GM18870 (cell line): ENCODE data around the gene CRELD1.
"Not testable (repeated sequence)": the region's sequence is repeated elsewhere in the genome, so short reads cannot be mapped to it uniquely, and the experiment has no call there.

Experiments used
- ATAC-seq: cut with Tn5 transposase; IDR thresholded peaks from one replicate; pipeline ENCODE4 v1.9.1; 2021; ENCODE audit warnings: moderate library complexity; ENCODE audit not compliant: unreplicated experiment

The CRELD1 gene

DNA sequence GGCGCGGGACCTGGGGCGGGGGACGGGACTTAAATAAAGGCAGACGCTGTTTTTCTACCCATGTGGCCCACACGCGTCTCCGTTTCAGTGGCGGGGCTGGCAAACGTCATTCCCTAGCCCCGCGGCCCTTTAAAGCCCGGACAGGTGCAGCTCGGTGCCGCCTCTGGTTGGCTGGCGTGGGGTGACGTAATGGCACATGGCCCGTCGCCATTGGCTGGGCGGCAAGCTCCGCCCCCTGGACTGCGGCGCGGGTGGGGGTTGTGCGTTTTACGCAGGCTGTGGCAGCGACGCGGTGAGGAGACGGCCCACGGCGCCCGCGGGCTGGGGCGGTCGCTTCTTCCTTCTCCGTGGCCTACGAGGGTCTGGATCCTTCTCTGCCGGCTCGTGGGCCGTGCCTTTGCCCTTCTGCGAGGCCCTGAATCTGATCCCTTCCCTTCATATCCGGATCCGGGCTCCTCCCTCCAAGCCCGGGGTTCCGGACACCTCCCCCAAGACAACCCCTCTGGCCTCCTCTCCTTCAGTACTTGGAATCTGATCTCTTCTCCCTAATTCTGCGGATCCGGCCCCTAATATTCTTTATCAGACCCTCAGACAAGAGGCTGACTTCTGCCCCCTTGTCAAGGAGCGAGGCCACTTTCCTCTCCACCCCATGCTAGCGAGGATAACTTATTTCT lies at the start of gene CRELD1:
Gene CRELD1, plus strand, starts transcription at position 274 of the 674 bp plus-strand sequence. CDS start 605 bp downstream, outside the sequence.
- ATAC-seq = peak; percentile 82

DNA sequence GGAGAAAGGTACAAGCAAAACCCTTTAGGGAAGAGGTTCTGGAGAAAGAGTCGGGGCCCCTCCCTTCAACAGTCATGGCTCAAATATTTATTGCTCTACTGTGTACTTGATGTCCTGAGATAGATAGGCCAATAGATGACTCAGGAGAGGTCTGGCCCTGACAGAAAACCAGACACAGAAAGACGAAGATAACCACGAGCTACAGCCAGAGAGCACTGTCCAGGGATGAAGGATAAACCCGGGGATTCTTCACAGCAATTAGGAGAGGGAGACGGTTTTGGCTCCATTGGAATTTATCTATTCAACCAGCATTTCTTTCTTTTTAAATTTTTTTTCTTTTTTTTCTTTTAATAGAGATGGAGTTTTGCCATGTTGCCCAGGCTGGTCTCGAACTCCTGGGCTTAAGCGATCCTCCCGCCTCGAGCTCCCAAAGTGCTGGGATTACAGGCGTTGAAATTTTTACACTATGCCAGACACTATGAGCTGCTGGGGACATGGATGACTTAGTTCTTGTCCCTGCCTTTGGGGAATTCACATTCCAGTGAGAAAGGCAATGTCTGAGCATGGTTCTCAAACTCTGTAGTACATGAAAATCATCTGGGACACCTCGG lies 49.0 kb upstream of the CRELD1 start:
- no peak for ATAC-seq

DNA sequence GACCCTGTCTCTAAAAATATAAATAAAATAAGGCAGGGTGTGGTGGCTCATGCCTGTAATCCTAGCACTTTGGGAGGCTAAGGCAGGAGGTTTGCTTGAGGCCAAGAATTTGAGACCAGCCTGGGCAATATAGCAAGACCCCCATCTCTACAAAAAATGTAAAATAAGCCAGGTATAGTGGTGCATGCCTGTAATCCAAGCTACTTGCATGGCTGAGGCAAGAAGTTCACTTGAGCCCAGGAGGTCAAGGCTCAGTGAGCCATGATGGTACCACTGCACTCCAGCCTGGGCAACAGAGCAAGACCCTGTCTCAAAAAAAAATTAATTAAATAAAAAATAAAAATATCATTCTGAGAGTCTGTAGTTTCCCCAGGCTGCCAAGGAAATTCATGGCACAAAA lies 47.3 kb upstream of the CRELD1 start:
- ATAC-seq = no peak

DNA sequence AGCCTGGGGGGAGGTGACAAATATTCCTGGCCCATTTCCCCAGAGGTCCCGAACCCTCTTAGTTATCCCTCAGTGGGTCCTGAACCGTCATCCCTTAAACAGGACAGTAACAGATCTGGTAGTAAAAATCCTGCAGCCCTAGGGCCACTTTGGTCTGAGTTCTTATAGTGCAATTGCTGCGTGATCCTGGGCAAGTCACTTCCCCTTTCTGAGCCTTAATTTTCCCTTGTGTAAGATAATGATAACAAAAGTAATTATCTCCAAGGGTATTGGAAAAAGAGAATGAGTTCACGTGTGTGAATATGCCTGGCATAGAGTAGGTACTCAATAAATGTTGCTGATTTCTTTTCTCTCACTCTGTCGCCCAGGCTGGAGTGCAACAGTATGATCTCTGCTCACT lies 46.2 kb upstream of the CRELD1 start:
- ATAC-seq = no peak

- no peak for ATAC-seq
Observed at GRCh38 chr3:9888540-9888939, 45.1 kb upstream of the CRELD1 start.

- no peak for ATAC-seq
Observed at GRCh38 chr3:9889405-9889804, 44.2 kb upstream of the CRELD1 start.

DNA sequence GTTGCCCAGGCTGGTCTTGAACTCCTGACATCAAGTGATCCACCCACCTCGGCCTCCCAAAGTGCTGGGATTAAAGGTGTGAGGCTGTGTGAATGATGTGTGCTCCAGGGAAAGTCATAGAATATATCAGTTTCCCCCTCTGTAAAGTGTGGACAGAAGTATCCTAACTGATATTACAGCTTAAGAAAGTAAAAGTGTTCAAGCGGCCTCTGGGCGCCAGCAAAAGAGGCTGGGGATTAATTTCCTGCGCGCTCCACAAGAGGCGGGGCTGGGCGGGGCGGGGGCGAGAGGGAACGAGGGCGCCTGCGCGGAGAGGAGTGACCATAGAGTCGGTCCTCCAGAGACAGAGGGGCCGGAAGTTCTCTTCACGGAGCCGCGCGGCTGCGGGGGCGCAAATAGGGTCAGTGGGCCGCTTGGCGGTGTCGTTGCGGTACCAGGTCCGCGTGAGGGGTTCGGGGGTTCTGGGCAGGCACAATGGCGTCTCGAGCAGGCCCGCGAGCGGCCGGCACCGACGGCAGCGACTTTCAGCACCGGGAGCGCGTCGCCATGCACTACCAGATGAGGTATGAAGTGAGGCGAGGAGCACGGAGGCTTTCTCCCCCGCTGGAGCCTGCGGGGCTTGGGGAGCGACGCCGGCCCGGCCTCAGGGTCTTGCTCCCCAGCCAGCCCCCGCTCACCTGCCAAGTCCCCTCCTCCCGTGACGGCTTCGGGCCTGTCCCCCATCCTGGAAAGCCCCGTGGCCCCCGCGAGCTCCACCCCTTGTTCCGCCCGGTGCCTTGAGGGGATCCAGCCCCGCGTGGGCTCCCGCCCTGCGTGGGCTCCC lies 43.2 kb upstream of the CRELD1 start, which contains the start of gene JAGN1:
Gene JAGN1, plus strand, starts transcription at position 362 of the 823 bp plus-strand sequence. Its CDS starts 113 bp downstream, at position 475.
- peak; percentile 52 for ATAC-seq

DNA sequence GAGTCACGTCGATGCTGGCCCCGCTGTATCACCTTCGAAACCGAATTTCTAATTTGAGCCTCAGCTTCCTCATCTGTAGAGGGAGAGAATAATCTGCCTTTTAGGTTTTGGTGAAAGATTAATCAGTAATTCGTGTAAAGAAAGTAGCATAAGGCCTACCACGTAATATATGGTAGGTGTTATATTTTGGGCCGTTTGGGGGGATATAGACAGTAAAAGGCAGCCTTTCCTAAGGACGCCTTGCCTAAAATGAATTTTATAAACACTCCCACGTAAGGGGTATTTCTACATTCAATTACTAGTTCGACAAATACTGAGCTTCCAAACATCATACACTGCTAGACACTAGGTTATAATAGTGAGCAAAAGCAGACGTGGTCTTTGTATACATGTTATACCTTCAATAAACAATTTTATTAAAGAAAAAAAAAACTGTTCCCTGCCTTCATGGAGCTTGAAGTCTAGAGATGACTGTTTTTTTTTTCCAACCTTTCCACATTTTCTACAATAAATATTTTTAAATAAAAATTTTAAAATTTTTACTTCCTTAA lies 42.5 kb upstream of the CRELD1 start:
- ATAC-seq = no peak

DNA sequence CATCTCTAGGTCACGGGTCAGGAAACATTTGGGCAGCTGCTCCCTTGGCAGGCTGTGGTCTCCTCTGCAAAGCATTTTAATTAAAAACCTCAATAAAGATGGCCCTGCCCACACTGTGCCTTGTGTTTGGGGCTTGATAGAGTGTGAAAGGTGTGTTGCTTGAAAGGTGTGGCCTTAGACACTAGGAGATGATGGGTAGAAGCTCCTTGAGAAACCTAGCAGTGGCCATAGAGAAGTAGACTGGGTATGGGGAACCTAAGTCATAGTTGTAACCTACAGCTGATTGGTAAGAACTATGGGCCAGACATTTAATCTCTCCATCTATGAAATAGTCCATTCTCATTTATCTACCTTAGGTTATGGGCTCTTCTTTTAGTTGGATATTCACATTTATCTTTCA lies 39.9 kb upstream of the CRELD1 start:
- ATAC-seq = no peak

GRCh38 chr3:9895715-9896114 lies 37.9 kb upstream of the CRELD1 start:
- not testable (repeated sequence) for ATAC-seq

DNA sequence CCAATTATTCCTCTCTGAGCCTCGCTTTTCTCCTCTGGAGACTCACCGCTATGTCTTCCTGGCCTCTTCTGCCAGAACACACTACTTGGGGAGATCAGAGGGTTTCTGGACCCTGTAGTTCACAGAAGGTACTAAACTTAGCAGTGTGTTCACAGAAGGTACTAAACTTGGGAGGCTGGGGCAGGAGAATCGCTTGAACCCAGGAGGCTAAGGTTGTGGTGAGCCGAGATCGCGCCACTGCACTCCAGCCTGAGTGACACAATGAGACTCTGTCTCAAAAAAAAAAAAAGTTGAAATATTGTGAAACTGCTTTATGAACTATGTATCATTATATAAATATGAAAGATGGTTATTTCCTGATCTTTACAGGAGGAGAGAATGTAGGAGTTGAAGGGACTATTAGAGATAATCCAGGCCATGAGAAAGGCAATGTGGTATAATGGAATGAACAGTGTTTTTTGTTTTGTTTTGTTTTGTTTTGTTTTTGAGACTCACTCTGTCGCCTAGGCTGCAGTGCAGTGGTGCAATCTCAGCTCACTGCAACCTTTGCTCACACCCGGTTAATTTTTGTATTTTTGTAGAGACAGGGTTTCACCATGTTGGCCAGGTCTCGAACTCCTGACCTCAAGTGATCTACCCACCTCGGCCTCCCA lies 36.8 kb upstream of the CRELD1 start:
- ATAC-seq = not testable (repeated sequence)

DNA sequence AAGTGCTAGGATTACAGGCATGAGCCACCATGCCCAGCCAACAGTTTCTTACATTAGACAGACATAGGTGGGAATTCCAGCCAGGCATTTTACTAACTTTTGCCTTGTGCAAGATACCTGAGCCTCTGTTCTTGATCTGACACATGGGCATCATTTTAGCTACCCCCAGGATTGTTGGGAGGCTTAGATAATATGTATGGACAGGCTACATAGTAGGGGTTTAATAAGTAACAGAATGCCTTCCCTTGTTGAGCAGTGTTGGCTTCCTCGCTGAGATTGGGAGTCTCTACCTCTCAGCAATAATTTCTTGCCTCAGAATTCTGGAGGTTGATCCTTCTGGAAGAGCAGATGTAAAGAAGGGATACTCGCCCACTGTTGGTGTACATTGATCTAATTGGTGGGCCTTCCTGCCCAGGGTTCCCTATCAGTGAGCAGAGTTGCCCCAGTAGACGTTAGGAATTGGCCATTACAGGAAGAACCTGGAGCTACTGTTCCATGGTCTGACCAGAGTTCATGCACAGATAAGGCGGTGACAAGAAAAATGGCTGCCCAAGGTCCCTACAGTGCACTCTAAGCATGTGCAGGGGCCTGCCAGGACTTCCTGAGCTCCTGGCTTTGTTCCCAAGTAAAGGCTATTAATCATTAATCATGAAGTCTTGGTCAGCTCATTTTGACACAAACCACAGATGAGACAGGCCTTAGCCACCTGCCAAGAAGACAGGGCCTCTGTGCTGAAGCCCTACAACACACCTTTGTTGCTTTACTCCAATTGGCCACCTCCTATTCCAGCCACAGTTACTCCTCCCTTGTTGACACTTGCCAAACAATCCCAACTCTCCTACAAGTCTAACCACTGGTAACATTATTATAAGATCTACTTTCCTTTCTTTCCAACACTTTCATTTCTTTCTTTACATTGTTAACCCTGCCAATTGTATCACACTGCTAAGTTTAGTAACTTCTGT lies 35.9 kb upstream of the CRELD1 start:
- ATAC-seq = no peak

DNA sequence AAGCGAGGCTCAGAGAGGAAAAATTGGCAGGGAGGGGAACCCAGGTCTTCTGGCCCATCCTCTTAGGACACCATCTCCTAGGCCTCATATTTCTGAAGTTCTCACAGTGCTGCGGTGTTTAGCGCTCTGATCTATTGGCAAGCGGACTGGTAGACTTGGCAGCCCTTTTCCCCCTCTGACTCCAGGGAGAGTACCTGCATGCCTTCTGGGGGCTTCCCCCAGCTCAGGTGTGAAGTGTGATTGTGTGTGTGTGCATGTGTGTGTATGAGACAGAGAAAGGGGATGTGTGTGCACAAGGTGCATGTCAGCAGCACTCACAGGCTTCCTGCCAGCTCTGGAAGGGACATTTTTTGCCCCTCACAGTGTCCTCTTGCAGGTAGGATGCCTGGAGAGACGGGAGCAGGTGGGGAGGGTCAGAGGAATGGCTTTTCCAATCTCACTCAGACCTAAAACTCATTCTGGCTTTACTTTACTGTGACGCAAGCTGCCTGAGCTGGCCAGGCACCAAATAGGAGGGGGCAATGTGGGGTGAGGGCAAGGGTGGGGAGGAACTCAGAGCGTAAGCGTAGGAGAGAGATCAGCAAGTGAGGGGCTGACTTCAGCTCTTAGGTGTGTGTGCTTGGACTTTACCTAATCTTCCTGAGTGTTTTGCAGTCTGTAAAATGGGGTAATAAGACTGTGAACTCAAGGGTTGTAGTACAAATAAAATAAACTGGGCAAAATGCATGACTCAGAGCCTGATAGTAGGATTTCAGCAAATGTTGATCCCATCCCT lies 35.0 kb upstream of the CRELD1 start:
- no peak for ATAC-seq

GRCh38 chr3:9899289-9899791 lies 34.3 kb upstream of the CRELD1 start:
- no peak for ATAC-seq

GRCh38 chr3:9900965-9901415 lies 32.6 kb upstream of the CRELD1 start:
- ATAC-seq = not testable (repeated sequence)

DNA sequence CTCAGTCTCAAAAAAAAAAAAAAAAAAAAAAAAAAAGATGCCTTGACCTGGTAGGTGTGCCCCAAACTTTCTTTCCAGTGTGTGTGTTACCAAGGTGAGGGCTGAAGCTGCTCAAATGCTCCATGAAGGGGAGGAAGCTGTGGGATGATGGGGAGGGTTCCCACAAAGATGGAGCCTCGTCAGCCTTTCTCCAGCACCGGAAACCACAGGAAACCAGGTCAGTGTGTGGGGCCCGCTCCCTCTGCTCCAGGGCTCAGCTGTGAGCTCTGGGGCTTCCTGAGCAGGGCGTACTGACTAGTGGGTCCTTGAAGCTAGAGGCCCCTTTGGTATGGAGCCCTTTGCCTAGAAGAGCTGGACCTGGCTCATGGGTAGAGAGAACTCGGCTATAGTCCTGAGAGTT lies 31.7 kb upstream of the CRELD1 start:
- no peak for ATAC-seq

DNA sequence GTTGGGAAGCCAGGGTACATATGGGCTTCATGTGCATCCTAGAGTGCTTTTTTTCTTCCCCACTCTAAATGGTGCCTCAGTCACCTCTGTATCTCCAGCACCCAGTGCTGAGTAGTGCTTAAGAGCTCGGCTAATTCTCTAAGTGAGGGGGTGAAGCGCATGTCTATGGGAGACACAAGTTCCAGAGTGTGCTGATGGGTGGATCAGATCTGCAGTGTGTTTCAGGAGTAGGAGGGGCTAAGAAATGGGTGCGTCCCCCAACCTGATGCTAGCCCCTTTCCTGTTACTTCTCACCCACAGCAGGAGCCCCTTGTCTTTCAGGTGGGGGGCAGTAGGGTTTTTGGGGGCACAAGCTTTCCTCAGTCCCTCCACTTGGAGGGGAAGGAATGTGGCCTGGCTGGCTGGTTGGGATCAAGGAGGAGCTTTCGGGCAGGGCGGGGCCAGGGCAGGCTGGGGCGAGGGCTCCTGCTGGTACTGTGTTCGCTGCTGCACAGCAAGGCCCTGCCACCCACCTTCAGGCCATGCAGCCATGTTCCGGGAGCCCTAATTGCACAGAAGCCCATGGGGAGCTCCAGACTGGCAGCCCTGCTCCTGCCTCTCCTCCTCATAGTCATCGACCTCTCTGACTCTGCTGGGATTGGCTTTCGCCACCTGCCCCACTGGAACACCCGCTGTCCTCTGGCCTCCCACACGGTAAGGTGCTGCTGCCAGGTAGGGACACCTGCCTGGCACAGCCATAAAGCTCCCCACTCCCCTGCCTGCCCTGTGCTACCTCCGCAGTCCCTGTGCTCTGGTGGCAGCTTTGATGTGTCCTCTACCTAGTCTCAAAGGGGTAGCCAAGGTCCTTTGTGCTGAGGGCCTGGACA lies 31.0 kb upstream of the CRELD1 start, which contains the start of gene IL17RE:
Gene IL17RE, plus strand, starts transcription at position 477 of the 866 bp plus-strand sequence. Its CDS starts 85 bp downstream, at position 562.
- ATAC-seq = no peak

DNA sequence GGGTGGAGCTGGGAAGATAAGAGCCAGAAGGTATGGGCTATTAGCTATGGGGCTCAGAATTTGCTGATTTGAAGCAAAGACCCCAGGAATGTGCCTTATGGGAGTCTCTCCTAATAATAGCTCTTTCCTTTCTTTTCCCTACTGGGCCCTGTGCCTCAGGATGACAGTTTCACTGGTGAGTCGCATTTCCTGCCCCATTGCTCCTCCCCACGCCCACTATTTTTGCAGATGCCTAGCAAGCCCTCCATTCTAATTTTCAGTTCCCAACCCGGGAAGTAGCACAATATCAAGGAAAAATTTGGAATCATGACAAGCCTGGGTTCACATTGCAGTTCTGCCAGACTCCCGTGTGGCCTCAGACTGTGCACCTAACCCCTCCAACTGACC lies 30.4 kb upstream of the CRELD1 start:
- ATAC-seq = no peak
